HPDE6-E6E7 (cell line): Measurements from ENCODE around the gene SLC35B1.

Source experiments
- DNase-seq: peaks from one replicate; pipeline ENCODE4 v3.0.0; 2011; ENCODE audit warnings: missing footprints; ENCODE audit errors: extremely low spot score

The SLC35B1 gene

DNA sequence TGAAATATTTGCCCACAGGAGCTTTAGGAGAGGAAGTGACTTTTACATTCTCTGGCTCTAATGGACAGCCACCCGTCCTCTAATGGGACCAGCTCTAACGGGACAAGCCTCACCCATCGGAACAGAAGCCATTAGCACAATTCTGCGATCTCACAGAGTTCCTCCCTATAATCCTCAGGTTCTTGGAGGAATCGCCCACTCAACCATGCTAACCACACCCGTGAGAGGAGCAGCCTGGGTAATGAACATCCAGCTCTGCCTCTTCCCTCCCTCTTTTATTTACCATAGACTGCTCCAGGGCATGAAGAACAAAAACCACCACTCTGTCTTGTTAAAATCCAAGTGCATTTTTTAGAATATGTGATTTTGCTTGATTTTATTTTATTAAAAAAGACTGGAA is 6.8 kb downstream of the SLC35B1 start:
- DNase-seq = no peak

DNA sequence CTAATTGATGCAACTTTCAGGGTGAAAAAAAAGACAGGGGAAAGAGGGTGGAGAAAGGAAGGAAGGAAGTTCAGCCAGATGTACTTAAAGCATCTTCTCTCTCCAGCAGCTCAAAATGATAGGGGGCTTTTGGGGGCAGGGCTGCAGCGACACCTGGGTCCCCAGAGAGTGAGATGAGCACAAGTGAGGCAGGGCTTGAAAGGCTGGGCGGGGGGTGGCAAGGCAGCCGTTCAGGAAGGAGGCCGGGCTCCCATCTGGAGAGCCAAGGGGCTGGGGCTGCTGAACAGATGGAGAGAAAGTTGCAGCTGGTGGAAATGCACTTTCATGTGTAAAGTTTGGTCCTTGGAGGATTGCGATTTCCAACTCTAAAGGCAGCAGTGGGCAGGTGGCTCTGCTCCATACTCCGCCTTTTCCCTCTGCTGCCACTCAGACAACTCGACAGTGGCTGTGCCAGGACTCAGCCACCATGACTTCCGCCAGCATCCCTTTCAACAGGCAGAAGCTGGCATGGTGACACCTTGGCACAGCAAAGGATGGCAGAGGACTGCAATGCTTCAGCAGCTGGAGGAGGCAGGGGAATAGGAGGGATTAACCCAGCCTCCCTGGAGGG is 7.7 kb downstream of the SLC35B1 start:
- no peak for DNase-seq

DNA sequence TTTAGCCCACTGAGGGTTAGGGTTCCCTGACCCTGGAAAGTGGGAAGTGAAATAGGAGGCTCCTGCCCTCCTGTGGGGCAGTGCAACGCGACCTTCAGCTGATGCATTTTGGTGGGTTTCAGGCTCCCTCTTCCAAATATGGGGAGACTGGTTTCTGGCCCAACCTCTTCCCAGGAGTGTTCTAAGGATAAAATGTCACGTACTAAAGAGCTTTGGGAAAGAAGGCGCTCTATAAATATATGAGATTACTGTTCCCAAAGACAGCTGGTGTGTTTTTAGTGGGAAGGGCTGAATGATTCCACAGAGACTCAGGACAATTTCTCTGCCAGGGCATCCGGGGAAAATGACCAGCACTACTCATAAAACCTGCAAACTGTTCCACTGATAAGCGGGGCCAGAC is 9.8 kb downstream of the SLC35B1 start:
- DNase-seq = no peak

DNA sequence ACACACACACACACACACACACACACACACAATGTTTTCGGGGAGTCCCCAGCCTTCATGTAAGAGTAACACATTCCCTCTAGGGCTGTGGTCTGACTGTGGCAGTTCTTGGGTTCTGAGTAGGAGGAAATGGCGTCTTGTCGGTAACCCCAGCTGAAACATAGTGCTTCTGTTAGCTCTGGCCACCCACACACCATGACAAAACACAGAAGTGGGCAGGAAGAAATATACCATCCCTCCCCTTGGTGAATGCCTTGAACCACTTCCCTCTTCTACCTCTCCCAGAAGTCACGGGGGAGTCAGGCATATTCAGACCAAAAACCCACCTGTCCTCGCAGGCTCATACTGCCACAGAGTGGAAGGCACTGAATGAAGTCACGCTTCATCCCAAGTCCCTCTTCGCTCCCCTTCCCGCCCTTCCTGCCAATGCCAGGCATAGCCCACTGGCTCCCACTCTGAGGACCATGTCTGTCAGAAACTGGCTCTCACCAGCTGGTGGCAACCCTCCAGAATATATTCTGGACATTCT is 11.5 kb downstream of the SLC35B1 start:
- no peak for DNase-seq

DNA sequence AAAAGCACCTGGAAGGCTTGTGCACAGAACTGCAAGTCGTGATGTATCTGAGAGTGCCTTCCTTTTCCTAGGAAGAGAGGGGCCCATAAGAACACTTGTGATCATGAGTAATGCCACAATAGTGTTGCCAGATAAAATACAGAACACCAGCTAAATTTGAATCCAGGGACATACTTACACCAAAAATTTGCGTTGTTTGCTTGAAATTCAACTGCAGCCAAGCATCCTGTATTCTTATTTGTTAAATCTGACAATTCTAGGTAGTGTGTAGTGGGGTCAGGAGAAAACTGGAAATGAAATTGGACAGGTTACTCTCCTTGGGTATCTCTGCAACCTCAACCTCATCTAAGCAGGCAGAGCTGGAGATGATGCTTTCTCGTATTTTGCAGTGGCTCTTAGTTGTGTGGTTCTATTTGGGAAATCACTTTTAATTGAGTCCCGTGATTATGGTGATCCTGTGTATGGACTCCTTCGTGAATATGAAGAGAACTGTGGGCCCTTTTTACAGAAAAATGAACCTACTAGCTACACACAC is 12.0 kb downstream of the SLC35B1 start:
- no peak for DNase-seq

DNA sequence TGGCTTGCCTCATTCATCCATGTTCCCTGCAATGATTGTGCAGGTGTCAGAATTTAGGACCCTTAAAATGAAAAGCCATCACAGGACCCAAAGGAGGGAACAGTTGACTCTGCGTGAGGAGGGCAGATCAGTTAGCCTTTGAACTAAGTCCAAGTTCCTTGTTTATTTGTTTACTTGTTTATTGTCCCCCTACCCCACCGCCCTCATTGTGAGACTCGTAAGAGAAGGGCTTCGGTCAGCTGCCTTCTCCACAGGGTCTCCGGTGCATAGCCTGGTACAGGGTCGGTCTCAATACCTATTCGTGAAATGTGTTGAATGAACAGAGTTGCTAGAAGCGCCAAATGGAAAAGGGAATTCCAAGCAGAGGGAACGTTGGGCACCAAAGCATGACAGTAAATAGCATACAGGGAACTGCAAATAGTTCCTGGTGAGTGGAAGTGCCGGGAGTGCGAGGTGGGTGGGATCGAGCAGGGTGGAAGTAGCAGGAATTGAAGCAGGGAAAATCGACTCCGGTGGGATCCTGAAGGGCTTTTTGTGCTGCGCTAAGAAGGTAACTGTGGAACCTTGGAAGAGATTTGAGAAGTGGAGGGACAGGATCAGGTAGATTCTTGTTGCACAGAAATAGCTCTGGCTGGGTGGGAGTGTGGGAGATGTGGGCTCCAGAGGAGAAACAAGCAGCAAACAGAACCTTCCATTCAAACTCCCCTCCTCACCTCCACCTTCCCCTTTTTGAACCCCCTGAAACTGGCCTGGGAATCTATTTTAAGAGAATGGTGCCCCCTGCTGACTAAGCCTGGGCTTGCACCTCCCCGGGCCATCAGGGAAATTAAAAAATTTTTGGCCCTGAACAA is 12.7 kb downstream of the SLC35B1 start:
- peak; percentile 21 for DNase-seq

DNA sequence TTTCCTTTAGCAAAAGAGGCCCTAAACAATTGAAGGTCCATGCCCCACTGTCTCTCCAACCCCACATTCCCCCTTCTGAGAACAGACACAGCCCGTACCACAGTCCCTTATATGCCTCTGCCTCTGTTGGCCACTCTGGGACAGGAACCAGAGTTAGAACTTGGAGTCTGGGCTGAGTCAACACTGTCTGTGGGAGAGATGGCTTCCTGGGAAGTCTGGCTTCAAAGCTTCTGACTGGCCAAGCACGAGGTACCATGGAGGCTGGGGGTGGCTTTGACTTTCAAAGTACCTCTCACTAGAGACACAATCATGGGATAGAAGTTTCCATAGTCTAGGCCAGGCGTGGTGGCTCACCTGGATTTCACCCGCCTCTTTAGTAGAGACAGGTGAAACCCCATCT is 15.0 kb downstream of the SLC35B1 start:
- DNase-seq = no peak

GRCh38 chr17:49691677-49692191 is 16.0 kb downstream of the SLC35B1 start:
- no peak for DNase-seq

- DNase-seq = no peak
These were observed 16.6 kb downstream of the SLC35B1 start for GRCh38 chr17:49691086-49691676.

- DNase-seq = no peak
These were observed 17.5 kb downstream of the SLC35B1 start for GRCh38 chr17:49690256-49690655.

DNA sequence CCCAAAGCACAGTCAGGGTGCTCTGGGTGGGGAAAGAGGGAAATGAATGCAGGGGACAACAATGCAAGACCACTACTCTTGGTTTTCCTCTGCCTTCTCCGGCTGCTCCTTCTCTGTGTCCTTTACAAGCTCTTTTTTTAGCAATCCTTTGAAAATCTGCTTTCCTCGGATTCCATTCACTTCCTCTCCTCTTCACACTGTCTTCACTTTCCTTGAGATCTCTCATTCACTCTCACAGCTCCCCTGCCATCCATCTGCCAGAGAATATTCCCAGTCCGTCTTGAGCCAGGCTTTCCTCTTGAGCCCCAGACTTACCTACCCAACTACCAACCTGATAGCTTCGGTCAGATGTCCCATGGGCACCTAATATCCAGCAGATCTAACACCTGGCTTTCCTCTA is 18.9 kb downstream of the SLC35B1 start:
- DNase-seq = no peak

- DNase-seq = no peak
These were observed 19.8 kb downstream of the SLC35B1 start for GRCh38 chr17:49687878-49688491.

- no peak for DNase-seq
These were observed 26.4 kb downstream of the SLC35B1 start for GRCh38 chr17:49681106-49681979.

GRCh38 chr17:49680314-49680713 is 27.4 kb downstream of the SLC35B1 start:
- DNase-seq = no peak

GRCh38 chr17:49677933-49678847 is 29.6 kb downstream of the SLC35B1 start, which contains the start of gene SPOP:
Gene SPOP (minus strand): TSS chr17:49678097. CDS start chr17:49622810, 55,287 bp downstream.
- peak; percentile 95 for DNase-seq

GRCh38 chr17:49677134-49677932 is 30.4 kb downstream of the SLC35B1 start:
- DNase-seq = peak; percentile 99

- DNase-seq = no peak
These were observed 31.4 kb downstream of the SLC35B1 start for GRCh38 chr17:49676276-49676868.

- DNase-seq = no peak
These were observed 33.3 kb downstream of the SLC35B1 start for GRCh38 chr17:49674507-49674906.
